ENCODE data around the gene ZNF597. TPM values are rescaled to one million over a fixed set of nuclear protein-coding genes. Genes with fewer than 3 reads are reported as not detected.

ZNF597 gene
- total RNA-seq, 4 donors from 2014 or later, result 1.3 to 5.2 (median 2.7) TPM

DNA sequence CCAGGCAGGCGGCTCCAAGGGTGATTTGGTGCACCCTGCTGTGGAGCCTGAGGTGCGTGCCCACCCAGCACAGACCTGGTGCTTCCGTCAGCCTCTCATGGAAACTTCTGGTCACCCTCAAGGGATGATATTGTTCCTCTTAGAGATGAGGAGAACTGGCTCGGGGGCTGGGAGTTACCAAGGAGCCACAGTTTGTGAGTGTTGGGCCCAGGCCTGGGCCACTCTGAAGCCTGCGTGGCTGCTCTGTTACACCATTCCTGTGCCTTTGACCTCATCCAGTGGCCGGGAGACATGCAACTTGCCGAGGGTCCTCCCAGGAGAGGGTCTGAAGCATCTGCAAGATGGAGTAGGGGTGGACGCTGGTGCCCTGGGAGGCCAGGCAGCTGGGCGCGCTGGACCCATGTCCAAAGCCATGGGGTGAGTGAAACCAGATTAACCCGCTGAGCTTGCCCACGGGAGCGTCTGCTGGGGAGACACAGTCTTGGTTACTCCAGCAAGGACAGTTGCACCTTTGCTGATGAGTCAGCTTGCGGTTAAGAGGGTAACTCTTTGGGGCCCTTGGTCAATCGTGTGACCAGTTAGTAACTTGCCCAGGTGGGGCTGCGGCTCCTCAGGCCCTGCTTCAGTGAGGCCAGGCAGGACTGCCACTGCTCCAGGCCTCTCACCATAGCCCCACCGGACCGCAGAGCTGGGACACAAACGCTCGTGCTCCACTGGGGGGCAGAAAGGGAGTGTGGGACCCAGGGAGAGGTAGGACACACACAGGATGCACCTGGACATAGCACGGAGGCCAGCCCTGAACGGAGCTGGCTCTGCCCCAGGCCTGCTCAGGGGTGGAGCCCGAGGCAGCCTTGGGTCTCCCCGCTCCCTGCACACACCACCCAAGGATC lies 44.5 kb upstream of the ZNF597 start:
- intact Hi-C loops (cut with DNase I; ENCODE audit: low total_unique reads), result no loop called here
- Histone ChIP-seq H3K27ac (no peak overlapping the region), H3K4me1 (no peaks in the 10 kb centered on the region), H3K9me3 (no peaks in the 10 kb centered on the region), H3K27me3 (no peaks in the 10 kb centered on the region), H3K4me3 (no peak overlapping the region), H3K36me3 (no peaks in the 10 kb centered on the region)
- TF ChIP-seq CTCF (IDR thresholded peaks at IDR 0.05) (no peak), POLR2A (IDR thresholded peaks at IDR 0.05) (no peak)
- no peak for DNase-seq

- DNase-seq, result no peak
- TF ChIP-seq POLR2A (IDR thresholded peaks at IDR 0.05), result no peak
- TF ChIP-seq CTCF (IDR thresholded peaks at IDR 0.05), result no peak
- Histone ChIP-seq H3K4me3 (no peak overlapping the region), H3K9me3 (no peaks in the 10 kb centered on the region), H3K27me3 (no peaks in the 10 kb centered on the region), H3K36me3 (no peaks in the 10 kb centered on the region), H3K4me1 (no peaks in the 10 kb centered on the region), H3K27ac (no peak overlapping the region)
- intact Hi-C loops (cut with DNase I; ENCODE audit: low total_unique reads), result no loop called here
These were observed 43.4 kb upstream of the ZNF597 start for GRCh38 chr16:3486506-3487215.

GRCh38 chr16:3485821-3486505 lies 42.7 kb upstream of the ZNF597 start:
- no peaks in the 10 kb centered on the region for H3K9me3 ChIP-seq
- no peaks in the 10 kb centered on the region for H3K4me1 ChIP-seq
- no peaks in the 10 kb centered on the region for H3K27me3 ChIP-seq
- no peak for DNase-seq
- H3K27ac ChIP-seq, result no peak overlapping the region
- no peaks in the 10 kb centered on the region for H3K36me3 ChIP-seq
- no peak overlapping the region for H3K4me3 ChIP-seq
- intact Hi-C loops (cut with DNase I; ENCODE audit: low total_unique reads), result no loop called here
- TF ChIP-seq POLR2A (IDR thresholded peaks at IDR 0.05), result no peak
- TF ChIP-seq CTCF (IDR thresholded peaks at IDR 0.05), result no peak

DNA sequence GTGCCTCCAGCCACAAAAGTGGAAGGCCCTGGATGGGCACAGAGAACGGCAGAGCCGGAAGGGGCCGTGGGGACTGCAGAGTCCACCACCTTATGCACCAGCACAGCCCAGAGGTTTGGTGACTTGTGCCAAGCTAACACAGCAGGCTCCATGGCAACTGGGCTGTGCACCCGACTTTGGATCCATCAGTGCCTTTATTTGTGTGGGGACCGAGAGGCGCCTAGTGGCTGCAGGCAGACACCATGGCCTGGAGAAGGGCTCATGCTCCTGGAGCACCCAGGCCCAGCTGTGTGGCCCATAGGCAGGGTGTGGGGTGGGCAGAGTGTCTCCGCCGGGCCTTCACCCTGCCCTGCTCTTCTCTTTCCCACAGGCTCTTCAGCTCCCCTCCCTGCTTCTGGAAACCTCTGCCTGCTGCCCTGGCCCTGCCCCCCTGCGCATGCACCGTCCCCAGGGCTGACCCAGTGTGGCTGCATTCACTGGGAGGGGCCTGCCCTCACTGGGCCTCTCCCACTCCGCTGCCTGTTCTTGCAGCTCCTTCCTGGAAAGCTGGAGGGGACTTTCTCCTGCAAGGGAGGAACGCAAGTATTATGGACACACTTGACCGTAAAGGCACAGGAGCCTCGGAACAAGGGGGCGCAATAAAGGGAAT lies 41.9 kb upstream of the ZNF597 start:
- no peaks in the 10 kb centered on the region for H3K4me1 ChIP-seq
- intact Hi-C loops (cut with DNase I; ENCODE audit: low total_unique reads), result no loop called here
- no peak overlapping the region for H3K27ac ChIP-seq
- H3K36me3 ChIP-seq, result no peaks in the 10 kb centered on the region
- no peak for DNase-seq
- no peak for TF ChIP-seq CTCF (IDR thresholded peaks at IDR 0.05)
- TF ChIP-seq POLR2A (IDR thresholded peaks at IDR 0.05), result no peak
- H3K4me3 ChIP-seq, result no peak overlapping the region
- no peaks in the 10 kb centered on the region for H3K27me3 ChIP-seq
- no peaks in the 10 kb centered on the region for H3K9me3 ChIP-seq
